ENCODE data around the gene SF3B2. TPM values are rescaled to one million over a fixed set of nuclear protein-coding genes. Genes with fewer than 3 reads are reported as not detected.
A peak's percentile ranks its signal among the peaks of the same experiment; 100 is the strongest.
"Not testable (repeated sequence)": the region's sequence is repeated elsewhere in the genome, so short reads cannot be mapped to it uniquely, and the experiment has no call there.

Gene SF3B2
- total RNA-seq, 5 donors from 2014 or later (not counting 1 experiment from before 2014, with no cell fraction given), result 189 to 264 (median 224) TPM

DNA sequence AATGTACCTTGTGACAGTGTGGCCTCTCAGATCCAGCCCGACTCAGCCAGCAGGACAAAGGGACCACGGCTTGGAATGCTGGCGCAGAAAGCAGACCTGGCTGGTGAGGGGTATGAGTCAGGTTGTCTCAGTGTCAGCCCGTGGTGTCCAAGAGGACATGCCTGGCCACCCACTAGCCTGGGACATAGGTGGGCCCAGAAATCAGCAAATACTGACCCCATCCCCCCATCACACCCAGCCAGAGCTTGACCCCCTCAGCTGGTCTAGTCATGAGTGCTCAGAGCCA, 45.3 kb upstream of the SF3B2 start:
- peaks cover 7 to 17% of the 10 kb centered on the region in 2 donors for H3K36me3 ChIP-seq (ENCODE audit: control insufficient read depth in 2 of 2, extremely low read depth in 1 of 2, insufficient read depth in 1 of 2, low read length in 1 of 2)
- DNase-seq, result no peak
- Mint-ChIP-seq H3K36me3 (peaks cover 10% of the 10 kb centered on the region), H3K4me1 (peaks cover 8 to 24% (median 21%) of the 10 kb centered on the region in 3 donors), H3K27me3 (peaks cover 0 to 9% of the 10 kb centered on the region in 2 donors), H3K9me3 (no peaks in the 10 kb centered on the region), H3K4me3 (no peak overlapping the region), H3K27ac (peak overlapping the region in 1 of 2 donors; percentile 16)
- ATAC-seq (replicated peaks in 1 of 4), result no peak
- no peak overlapping the region for H3K4me3 ChIP-seq (ENCODE audit: control insufficient read depth in 1 of 2, extremely low read depth in 1 of 2, low read length in 1 of 2)
- peaks cover 0 to 15% of the 10 kb centered on the region in 2 experiments for H3K4me1 ChIP-seq (ENCODE audit: control insufficient read depth in 1 of 2, extremely low read depth in 1 of 2, insufficient read depth in 2 of 2, low read length in 2 of 2)
- no peak overlapping the region for H3K27ac ChIP-seq (ENCODE audit: low read length)
- H3K27me3 ChIP-seq (replicated peaks in 1 of 2; ENCODE audit: control insufficient read depth in 2 of 2, extremely low read depth in 1 of 2, insufficient read depth in 2 of 2, low read length in 1 of 2), result peaks cover 2 to 12% of the 10 kb centered on the region in 2 experiments
- WGBS (ENCODE audit: insufficient coverage), result 100% methylated on average over 2 of the region's 4 CpGs
- POLR2A ChIA-PET, result no interaction called here
- CTCF ChIA-PET, result no interaction called here
- no peaks in the 10 kb centered on the region for H3K9me3 ChIP-seq

DNA sequence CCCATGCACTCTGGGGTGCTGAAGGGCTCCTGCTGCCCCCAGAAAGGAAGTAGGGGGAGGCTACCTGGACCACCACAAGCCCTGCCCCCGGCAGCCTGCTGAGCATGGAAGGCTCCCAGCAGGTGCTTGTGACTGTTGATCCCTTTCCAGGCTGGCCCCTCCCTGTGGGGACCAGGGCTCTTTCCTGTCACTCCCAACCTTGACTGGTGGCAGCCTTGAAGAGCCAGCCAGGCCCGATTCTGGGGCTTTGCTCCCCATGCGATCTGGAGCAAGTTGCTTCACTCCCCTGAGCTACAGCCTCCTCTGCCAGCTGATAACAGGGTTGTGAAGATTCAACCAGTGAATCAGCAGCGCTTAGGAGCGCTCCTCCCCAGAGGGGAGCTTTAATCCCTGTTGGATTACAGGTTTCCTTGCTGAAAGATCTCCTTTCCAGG, 44.9 kb upstream of the SF3B2 start:
- Histone ChIP-seq H3K27me3 (replicated peaks in 1 of 2; ENCODE audit: control insufficient read depth in 2 of 2, extremely low read depth in 1 of 2, insufficient read depth in 2 of 2, low read length in 1 of 2) (peaks cover 2 to 15% of the 10 kb centered on the region in 2 experiments), H3K27ac (ENCODE audit: low read length) (no peak overlapping the region), H3K4me1 (ENCODE audit: control insufficient read depth in 1 of 2, extremely low read depth in 1 of 2, insufficient read depth in 2 of 2, low read length in 2 of 2) (peaks cover 0 to 19% of the 10 kb centered on the region in 2 experiments), H3K4me3 (ENCODE audit: control insufficient read depth in 1 of 2, extremely low read depth in 1 of 2, low read length in 1 of 2) (no peak overlapping the region), H3K36me3 (ENCODE audit: control insufficient read depth in 2 of 2, extremely low read depth in 1 of 2, insufficient read depth in 1 of 2, low read length in 1 of 2) (peaks cover 7 to 17% of the 10 kb centered on the region in 2 donors), H3K9me3 (no peaks in the 10 kb centered on the region)
- peaks cover 4 to 20% (median 17%) of the 10 kb centered on the region in 3 donors for H3K4me1 Mint-ChIP-seq
- H3K4me3 Mint-ChIP-seq, result no peak overlapping the region
- 31% methylated on average over 3 of the region's 5 CpGs for WGBS (ENCODE audit: insufficient coverage)
- ATAC-seq (replicated peaks in 1 of 4) (no peak), DNase-seq (no peak)
- no peak overlapping the region for H3K27ac Mint-ChIP-seq
- peaks cover 6% of the 10 kb centered on the region for H3K36me3 Mint-ChIP-seq
- peaks cover 0 to 9% of the 10 kb centered on the region in 2 donors for H3K27me3 Mint-ChIP-seq
- ChIA-PET CTCF (no interaction called here), POLR2A (no interaction called here)
- no peaks in the 10 kb centered on the region for H3K9me3 Mint-ChIP-seq

DNA sequence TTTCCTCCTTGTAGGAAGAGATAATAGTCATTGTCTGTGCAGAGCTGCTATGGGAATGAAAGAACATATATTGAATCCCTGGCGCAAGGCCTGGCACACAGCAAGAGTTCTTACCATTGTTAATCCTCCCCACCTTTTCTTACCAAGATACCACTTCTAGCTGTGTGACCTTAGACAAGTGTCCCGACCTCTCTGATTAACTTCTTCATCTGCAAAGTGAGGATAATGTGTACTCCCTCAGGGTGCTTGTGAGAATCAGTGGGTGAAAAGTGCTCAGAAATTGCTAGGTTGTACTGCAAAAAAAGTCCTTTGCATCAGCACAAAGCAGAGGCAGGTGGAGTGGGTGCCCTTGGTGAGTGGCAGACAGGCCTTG, 44.1 kb upstream of the SF3B2 start:
- Histone ChIP-seq H3K27ac (ENCODE audit: low read length) (no peak overlapping the region), H3K4me3 (ENCODE audit: control insufficient read depth in 1 of 2, extremely low read depth in 1 of 2, low read length in 1 of 2) (no peak overlapping the region), H3K4me1 (ENCODE audit: control insufficient read depth in 1 of 2, extremely low read depth in 1 of 2, insufficient read depth in 2 of 2, low read length in 2 of 2) (peaks cover 0 to 17% of the 10 kb centered on the region in 2 experiments), H3K36me3 (ENCODE audit: control insufficient read depth in 2 of 2, extremely low read depth in 1 of 2, insufficient read depth in 1 of 2, low read length in 1 of 2) (peaks cover 7 to 17% of the 10 kb centered on the region in 2 donors), H3K9me3 (no peaks in the 10 kb centered on the region), H3K27me3 (replicated peaks in 1 of 2; ENCODE audit: control insufficient read depth in 2 of 2, extremely low read depth in 1 of 2, insufficient read depth in 2 of 2, low read length in 1 of 2) (peaks cover 2 to 23% of the 10 kb centered on the region in 2 experiments)
- Mint-ChIP-seq H3K4me1 (peaks cover 0 to 14% (median 11%) of the 10 kb centered on the region in 3 donors), H3K9me3 (no peaks in the 10 kb centered on the region), H3K27ac (no peak overlapping the region), H3K27me3 (peaks cover 0 to 14% of the 10 kb centered on the region in 2 donors), H3K36me3 (peaks cover 5% of the 10 kb centered on the region), H3K4me3 (no peak overlapping the region)
- no peak for ATAC-seq (replicated peaks in 1 of 4)
- ChIA-PET CTCF (interaction anchor here in 1 of 2 donors (0.6 kb wide), 1 partner anchor 16 kb away, joined by 3 read pairs; no protein-coding TSS in a partner anchor), POLR2A (no interaction called here)
- WGBS (ENCODE audit: insufficient coverage), result no CpG with 5 or more reads among the region's 2 CpGs
- DNase-seq, result no peak

DNA sequence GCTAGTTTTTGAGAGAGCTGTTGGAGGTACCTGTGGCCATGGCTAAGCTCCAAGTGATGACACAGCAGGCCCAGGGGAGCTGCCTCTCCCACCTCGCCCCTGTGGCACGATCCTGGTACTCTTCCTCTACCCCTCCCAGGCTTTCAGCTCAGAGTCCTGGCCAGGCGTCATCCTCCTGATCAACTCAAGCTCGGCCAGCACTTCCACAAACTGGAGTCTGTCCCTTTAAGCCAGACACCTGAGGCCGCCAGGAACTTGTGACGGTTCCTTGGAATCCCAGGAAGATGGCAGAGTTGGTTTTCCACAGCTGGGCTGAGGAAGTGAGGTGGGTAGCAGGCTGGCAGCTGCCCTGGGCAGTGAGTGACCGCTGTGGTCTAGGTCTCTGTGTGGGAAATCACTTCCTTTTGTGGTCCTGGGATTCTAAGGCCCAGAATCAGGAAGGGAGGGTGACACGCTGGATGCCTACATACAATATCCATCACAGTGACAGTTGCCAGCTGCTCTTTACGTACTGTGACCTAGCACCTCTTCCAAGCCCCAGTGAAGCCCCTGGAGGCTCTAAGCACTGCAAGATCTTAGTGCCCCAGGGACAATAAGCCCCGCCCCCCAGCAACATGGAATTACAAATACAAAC, 43.6 kb upstream of the SF3B2 start:
- Histone ChIP-seq H3K4me3 (ENCODE audit: control insufficient read depth in 1 of 2, extremely low read depth in 1 of 2, low read length in 1 of 2) (no peak overlapping the region), H3K36me3 (ENCODE audit: control insufficient read depth in 2 of 2, extremely low read depth in 1 of 2, insufficient read depth in 1 of 2, low read length in 1 of 2) (peaks cover 7 to 17% of the 10 kb centered on the region in 2 donors), H3K27ac (ENCODE audit: low read length) (no peak overlapping the region), H3K4me1 (ENCODE audit: control insufficient read depth in 1 of 2, extremely low read depth in 1 of 2, insufficient read depth in 2 of 2, low read length in 2 of 2) (peaks cover 0 to 12% of the 10 kb centered on the region in 2 experiments), H3K27me3 (replicated peaks in 1 of 2; ENCODE audit: control insufficient read depth in 2 of 2, extremely low read depth in 1 of 2, insufficient read depth in 2 of 2, low read length in 1 of 2) (peaks cover 2 to 28% of the 10 kb centered on the region in 2 experiments), H3K9me3 (no peaks in the 10 kb centered on the region)
- Mint-ChIP-seq H3K4me3 (no peak overlapping the region), H3K27me3 (peaks cover 0 to 18% of the 10 kb centered on the region in 2 donors), H3K9me3 (no peaks in the 10 kb centered on the region), H3K36me3 (peaks cover 5% of the 10 kb centered on the region), H3K4me1 (peaks cover 0 to 9% (median 6%) of the 10 kb centered on the region in 3 donors), H3K27ac (no peak overlapping the region)
- DNase-seq (no peak), ATAC-seq (replicated peaks in 1 of 4) (no peak)
- ChIA-PET CTCF (interaction anchor here (0.5 to 0.6 kb wide), 3 partner anchors 16 to 242 kb away, joined by 3 read pairs; no protein-coding TSS in a partner anchor), POLR2A (no interaction called here)
- WGBS (ENCODE audit: insufficient coverage), result 92% methylated on average over 5 of the region's 10 CpGs

DNA sequence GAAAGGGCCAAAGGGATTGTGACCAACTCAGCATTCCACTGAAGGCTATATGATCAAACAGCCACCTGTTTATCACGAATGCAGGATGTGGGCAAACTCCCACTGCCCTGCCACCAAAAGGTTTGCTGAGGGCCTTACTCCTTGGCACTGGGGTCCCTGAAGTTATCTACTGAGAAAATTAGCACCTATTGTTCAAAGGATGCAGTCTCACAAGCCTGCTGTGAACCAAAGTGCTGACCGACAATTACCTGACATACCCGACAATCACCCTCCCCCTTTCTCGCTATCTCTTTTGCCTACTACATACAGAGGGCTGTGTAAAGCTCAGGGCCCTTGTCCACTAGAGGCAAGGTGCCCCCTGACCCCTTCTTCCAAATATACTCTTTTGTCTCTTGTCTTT, 42.1 kb upstream of the SF3B2 start:
- H3K4me1 Mint-ChIP-seq; H3K27ac ChIP-seq (ENCODE audit: low read length); H3K9me3 Mint-ChIP-seq; POLR2A ChIA-PET; H3K4me3 Mint-ChIP-seq; H3K9me3 ChIP-seq; ATAC-seq (replicated peaks in 1 of 4); H3K4me3 ChIP-seq (ENCODE audit: control insufficient read depth in 1 of 2, extremely low read depth in 1 of 2, low read length in 1 of 2); H3K36me3 Mint-ChIP-seq; H3K27ac Mint-ChIP-seq; DNase-seq; H3K36me3 ChIP-seq (ENCODE audit: control insufficient read depth in 2 of 2, extremely low read depth in 1 of 2, insufficient read depth in 1 of 2, low read length in 1 of 2); CTCF ChIA-PET: not testable (repeated sequence)
- 75% methylated on average over 3 of the region's 4 CpGs for WGBS (ENCODE audit: insufficient coverage)
- peaks cover 0 to 10% of the 10 kb centered on the region in 2 experiments for H3K4me1 ChIP-seq (ENCODE audit: control insufficient read depth in 1 of 2, extremely low read depth in 1 of 2, insufficient read depth in 2 of 2, low read length in 2 of 2)
- H3K27me3 Mint-ChIP-seq, result peaks cover 4 to 21% of the 10 kb centered on the region in 2 donors
- peaks cover 2 to 36% of the 10 kb centered on the region in 2 experiments for H3K27me3 ChIP-seq (replicated peaks in 1 of 2; ENCODE audit: control insufficient read depth in 2 of 2, extremely low read depth in 1 of 2, insufficient read depth in 2 of 2, low read length in 1 of 2)

DNA sequence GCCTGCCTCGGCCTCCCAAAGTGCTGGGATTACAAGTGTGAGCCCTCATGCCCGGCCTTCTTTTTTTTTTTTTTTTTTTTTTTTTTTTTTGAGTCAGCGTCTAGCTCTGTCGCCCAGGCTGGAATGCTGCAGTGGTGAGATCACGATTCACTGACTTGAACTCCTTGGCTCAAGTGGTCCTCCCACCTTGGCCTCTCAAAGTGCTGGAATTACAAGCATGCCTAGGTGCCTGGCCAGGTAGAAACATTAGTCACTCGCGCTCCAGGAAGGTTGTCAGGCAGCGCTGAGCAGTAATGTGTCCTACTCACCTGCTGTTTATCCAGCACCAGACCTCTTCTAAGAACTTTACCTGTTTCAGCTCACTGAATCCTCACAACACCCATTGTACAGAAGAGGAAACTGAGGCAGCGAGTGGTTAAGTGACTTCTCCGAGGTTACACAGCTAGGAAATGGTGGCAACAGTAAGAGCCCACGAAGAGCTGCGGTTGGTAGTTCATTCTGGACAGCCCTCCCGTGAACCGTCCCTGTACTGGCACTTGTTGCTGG, 40.9 kb upstream of the SF3B2 start:
- peaks cover 0 to 2% (median 0%) of the 10 kb centered on the region in 3 donors for H3K4me1 Mint-ChIP-seq

More for the DNA sequence above, 40.9 kb upstream of the SF3B2 start:
- no peak overlapping the region for H3K27ac Mint-ChIP-seq
- H3K36me3 Mint-ChIP-seq, result no peaks in the 10 kb centered on the region
- peaks cover 0 to 10% of the 10 kb centered on the region in 2 experiments for H3K4me1 ChIP-seq (ENCODE audit: control insufficient read depth in 1 of 2, extremely low read depth in 1 of 2, insufficient read depth in 2 of 2, low read length in 2 of 2)
- H3K4me3 ChIP-seq (ENCODE audit: control insufficient read depth in 1 of 2, extremely low read depth in 1 of 2, low read length in 1 of 2), result peak overlapping the region in 1 of 2 donors; percentile 10
- peaks cover 0 to 2% of the 10 kb centered on the region in 2 donors for H3K36me3 ChIP-seq (ENCODE audit: control insufficient read depth in 2 of 2, extremely low read depth in 1 of 2, insufficient read depth in 1 of 2, low read length in 1 of 2)
- no peak for ATAC-seq (replicated peaks in 1 of 4)
- peaks cover 4 to 21% of the 10 kb centered on the region in 2 donors for H3K27me3 Mint-ChIP-seq
- H3K9me3 ChIP-seq, result no peaks in the 10 kb centered on the region
- H3K27me3 ChIP-seq (replicated peaks in 1 of 2; ENCODE audit: control insufficient read depth in 2 of 2, extremely low read depth in 1 of 2, insufficient read depth in 2 of 2, low read length in 1 of 2), result peaks cover 2 to 39% of the 10 kb centered on the region in 2 experiments
- H3K27ac ChIP-seq (ENCODE audit: low read length), result no peak overlapping the region
- no peak for DNase-seq
- ChIA-PET POLR2A (interaction anchor here in 1 of 2 donors (0.6 kb wide), 1 partner anchor 140 kb away, joined by 7 read pairs; no protein-coding TSS in a partner anchor), CTCF (no interaction called here)
- no peaks in the 10 kb centered on the region for H3K9me3 Mint-ChIP-seq
- H3K4me3 Mint-ChIP-seq, result no peak overlapping the region
- 66% methylated on average over 11 of the region's 14 CpGs for WGBS (ENCODE audit: insufficient coverage)

All from T-cell (primary cell).